MM.1S (cell line): Measurements from ENCODE around the gene EID2.

ENCODE experiments used
- CTCF ChIP-seq: fragments of 300-600 bp; sonication (generic); IDR thresholded peaks from 2 replicates; pipeline ENCODE4 v1.5.1; 2016; ENCODE audit warnings: antibody characterized with exemption, low read length, mixed read lengths
- EZH2phosphoT487 ChIP-seq: fragments of 300-600 bp; sonication (generic); IDR thresholded peaks from 2 replicates; pipeline ENCODE4 v1.6.1; 2018; ENCODE audit warnings: antibody characterized with exemption, low read length

- TF ChIP-seq CTCF (no peak), EZH2phosphoT487 (no peak)
Measured at GRCh38 chr19:39498798-39499642, 40.9 kb downstream of the EID2 start, which contains the start of gene DLL3.
